HG03520 (cell line): ENCODE data around the gene TICAM1.
"Not testable (repeated sequence)": the region's sequence is repeated elsewhere in the genome, so short reads cannot be mapped to it uniquely, and the experiment has no call there.

Source experiments
- ATAC-seq: cut with Tn5 transposase; IDR thresholded peaks from one replicate; pipeline ENCODE4 v1.9.1; 2021; ENCODE audit warnings: mild to moderate bottlenecking, moderate library complexity; ENCODE audit not compliant: unreplicated experiment

Gene TICAM1

DNA sequence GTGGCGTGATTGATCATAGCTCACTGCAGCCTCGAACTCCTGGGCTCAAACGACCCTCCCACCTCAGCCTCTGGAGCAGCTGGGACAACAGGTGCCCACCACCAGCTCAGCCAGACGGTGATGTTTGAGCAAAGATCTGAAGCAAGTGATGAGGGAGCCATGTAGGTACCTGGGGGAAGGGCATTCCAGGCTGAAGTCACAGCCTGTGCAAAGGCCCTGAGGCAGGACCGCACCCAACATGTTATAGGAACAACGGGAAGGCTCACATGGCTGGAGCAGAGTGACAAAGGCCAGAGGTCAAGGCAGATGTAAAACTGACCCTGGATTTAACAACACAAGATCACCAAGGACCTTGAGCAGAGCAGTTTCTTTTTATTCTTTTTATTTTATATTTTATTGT lies 25.1 kb downstream of the TICAM1 start:
- ATAC-seq: no peak

DNA sequence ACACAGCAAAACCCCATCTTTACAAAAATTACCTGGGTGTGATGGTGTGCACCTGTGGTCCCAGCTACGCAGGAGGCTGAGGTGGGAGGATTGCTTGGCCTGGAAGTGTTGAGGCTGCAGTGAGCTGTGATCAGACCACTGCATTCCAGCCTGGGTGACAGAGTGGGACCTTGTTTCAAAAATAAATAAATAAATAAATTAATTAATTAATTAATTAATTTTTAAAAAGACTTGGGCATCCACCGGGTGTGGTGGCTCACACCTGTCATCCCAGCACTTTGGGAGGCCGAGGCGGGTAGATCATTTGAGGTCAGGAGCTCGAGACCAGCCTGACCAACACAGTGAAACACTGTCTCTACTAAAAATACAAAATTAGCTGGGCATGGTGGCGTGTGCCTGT lies 26.4 kb downstream of the TICAM1 start:
- ATAC-seq: not testable (repeated sequence)

- no peak for ATAC-seq
Measured at GRCh38 chr19:4803736-4804695, 27.5 kb downstream of the TICAM1 start.

- no peak for ATAC-seq
Measured at GRCh38 chr19:4802711-4803110, 28.8 kb downstream of the TICAM1 start.

DNA sequence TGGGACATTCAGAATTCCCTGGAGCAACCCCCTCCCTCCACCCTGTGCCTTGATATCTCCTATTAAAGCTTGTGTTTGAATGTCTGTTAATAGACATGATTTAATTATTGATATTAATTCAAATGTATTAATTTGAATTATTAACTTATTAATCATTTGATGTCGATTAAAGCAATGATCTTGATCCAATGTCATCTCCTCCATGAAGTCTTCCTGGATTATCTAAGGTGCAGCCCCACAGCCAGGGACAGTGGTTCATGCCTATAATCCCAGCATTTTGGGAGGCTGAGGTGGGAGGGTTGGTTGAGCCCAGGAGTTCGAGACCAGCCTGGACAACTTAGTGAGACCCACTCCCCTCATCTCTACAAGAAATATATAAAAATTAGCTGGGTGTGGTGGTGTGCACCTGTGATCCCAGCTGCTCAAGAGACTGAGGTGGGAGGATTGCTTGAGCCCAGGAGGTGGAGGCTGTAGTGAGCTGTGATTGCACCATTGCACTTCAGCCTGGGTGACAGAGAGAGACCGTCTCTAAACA lies 30.4 kb downstream of the TICAM1 start:
- no peak for ATAC-seq

GRCh38 chr19:4800591-4801081 lies 30.9 kb downstream of the TICAM1 start:
- ATAC-seq: no peak

DNA sequence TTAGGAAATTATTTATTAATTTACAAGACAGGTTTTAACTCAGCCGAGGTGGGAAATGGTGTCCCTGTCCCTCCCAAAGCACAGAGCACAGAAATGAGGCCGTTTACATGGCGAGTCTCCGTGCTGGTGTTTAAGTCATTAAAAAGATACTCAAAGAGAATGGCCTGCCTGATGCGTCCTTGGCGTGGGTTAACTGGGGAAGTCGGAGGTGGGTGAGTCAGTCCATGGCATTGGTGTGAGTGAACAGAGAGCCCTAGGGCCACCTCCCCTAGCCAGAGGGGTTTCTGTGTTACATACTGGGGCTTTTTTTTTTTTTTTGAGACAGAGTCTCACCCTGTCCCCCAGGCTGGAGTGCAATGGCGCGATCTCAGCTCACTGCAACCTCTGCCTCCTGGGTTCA lies 36.1 kb downstream of the TICAM1 start:
- no peak for ATAC-seq

GRCh38 chr19:4794971-4795370 lies 36.5 kb downstream of the TICAM1 start:
- ATAC-seq: no peak

DNA sequence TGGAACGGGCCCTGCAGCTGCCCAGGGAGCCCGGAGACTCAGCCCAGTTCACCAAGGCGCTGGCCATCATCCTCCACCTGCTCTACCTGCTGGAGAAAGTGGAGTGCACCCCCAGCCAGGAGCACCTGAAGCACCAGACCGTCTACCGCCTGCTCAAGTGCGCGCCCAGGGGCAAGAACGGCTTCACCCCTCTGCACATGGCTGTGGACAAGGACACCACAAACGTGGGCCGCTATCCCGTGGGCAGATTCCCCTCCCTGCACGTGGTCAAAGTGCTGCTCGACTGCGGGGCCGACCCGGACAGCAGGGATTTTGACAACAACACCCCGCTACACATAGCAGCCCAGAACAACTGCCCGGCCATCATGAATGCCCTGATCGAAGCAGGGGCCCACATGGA lies 38.2 kb downstream of the TICAM1 start:
- not testable (repeated sequence) for ATAC-seq

DNA sequence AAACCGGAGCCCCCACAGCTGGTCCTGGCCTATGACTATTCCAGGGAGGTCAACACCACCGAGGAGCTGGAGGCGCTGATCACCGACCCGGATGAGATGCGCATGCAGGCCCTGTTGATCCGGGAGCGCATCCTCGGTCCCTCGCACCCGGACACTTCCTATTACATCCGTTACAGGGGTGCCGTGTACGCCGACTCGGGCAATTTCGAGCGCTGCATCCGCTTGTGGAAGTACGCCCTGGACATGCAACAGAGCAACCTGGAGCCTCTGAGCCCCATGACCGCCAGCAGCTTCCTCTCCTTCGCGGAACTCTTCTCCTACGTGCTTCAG lies 38.7 kb downstream of the TICAM1 start:
- not testable (repeated sequence) for ATAC-seq

DNA sequence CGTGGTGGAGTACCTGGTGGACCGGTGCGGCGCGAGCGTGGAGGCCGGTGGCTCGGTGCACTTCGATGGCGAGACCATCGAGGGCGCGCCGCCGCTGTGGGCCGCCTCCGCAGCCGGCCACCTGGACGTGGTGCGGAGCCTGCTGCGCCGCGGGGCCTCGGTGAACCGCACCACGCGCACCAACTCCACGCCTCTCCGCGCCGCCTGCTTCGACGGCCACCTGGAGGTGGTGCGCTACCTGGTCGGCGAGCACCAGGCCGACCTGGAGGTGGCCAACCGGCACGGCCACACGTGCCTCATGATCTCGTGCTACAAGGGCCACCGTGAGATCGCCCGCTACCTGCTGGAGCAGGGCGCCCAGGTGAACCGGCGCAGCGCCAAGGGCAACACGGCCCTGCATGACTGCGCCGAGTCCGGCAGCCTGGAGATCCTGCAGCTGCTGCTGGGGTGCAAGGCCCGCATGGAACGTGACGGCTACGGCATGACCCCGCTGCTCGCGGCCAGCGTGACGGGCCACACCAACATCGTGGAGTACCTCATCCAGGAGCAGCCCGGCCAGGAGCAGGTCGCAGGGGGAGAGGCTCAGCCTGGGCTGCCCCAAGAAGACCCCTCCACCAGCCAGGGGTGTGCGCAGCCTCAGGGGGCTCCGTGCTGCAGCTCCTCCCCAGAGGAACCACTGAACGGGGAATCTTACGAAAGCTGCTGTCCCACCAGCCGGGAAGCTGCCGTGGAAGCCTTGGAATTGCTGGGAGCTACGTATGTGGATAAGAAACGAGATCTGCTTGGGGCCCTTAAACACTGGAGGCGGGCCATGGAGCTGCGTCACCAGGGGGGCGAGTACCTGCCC lies 39.3 kb downstream of the TICAM1 start:
- ATAC-seq: not testable (repeated sequence)

- peak; percentile 92 for ATAC-seq
Measured at GRCh38 chr19:4791183-4792018, 40.1 kb downstream of the TICAM1 start, which contains the start of gene FEM1A. TSS of gene FEM1A (plus strand) at chr19:4791734. CDS start at chr19:4791855, 121 bp downstream.

DNA sequence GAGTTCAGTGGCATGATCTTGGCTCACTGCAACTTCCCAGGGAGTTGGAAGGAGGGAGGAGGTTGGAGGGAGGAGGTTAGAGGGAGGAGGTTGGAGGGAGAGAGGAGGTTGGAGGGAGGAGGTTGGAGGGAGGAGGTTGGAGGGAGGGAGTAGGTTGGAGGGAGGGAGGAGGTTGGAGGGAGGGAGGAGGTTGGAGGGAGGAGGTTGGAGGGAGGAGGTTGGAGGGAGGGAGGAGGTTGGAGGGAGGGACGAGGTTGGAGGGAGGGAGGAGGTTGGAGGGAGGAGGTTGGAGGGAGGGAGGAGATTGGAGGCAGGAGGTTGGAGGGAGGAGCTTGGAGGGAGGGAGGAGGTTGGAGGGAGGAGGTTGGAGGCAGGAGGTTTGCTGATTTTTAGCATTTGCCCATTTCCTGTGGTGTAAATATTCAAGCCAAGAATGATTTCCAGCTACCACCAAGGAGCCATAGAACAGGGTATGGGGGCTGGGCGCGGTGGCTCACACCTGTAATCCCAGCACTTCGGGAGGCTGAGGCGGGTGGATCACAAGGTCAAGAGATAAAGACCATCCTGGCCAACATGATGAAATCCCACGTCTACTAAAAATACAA lies 45.0 kb downstream of the TICAM1 start:
- ATAC-seq: not testable (repeated sequence)

DNA sequence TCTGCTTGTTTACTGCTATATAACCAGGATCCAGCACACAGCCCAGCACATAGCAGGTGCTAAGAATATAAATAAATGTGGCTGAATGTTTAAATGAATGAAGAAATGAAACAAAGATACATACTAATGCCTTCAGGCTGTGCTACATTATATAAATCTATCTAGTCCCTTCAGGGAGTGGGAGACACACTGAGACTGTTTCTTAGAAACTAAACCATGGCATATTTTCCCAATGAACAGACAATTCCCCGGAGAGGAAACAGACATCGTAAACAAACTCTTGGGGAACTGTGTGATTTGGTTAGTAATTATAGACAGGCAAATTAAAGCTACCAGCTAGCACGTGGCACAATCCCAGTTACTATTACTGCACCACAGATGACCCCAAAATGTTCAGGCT lies 49.7 kb downstream of the TICAM1 start:
- ATAC-seq: no peak

- no peak for ATAC-seq
Measured at GRCh38 chr19:4780860-4781259, 50.7 kb downstream of the TICAM1 start.

- ATAC-seq: not testable (repeated sequence)
Measured at GRCh38 chr19:4778124-4778523, 53.4 kb downstream of the TICAM1 start.

DNA sequence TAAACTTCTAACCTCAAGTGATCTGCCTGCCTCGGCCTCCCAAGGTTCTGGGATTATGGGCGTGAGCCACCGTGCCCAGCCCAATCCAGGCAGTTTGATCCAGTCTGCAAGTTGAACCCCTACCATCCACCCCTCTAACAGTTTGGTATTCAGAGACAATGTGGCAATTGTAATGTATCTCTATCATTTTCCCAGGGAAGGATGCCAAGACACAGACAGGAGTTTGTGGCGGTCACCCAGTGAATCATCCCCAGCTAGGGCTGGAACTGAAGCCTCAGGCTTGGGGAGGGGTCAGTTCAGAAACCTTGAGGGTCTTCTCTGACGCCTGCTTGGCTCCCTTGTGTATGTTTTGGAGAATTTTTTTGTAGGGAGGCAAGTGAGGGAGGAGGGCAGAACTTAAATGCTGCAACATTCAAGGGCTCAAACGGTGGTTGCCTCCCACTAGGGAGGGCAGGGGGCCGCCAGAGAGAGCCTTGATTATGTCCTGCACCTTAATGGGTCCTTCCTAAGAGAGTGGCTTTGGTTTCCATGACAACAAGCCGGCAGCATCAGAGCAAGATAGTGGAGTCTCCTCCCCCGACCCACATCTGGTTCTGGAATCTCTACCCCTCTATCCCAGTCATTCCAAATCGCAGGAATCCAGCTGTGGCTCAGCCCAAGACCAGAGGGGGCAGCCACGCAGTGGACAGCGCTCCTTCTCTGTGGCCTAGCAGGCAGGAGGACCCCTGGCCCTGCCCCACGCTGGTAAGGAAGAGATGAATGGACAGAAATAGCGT lies 54.9 kb downstream of the TICAM1 start:
- no peak for ATAC-seq

GRCh38 chr19:4775627-4776152 lies 55.8 kb downstream of the TICAM1 start:
- ATAC-seq: no peak

GRCh38 chr19:4774136-4774535 lies 57.4 kb downstream of the TICAM1 start:
- no peak for ATAC-seq
